GM23338 (cell line): ENCODE measurements around the gene CARD9.

Experiments used
- CREB1 ChIP-seq: fragments of 250-450 bp; sonication (Bioruptor Pico); IDR thresholded peaks from 2 replicates; pipeline ENCODE4 v1.5.0; 2020; ENCODE audit warnings: low read depth, mild to moderate bottlenecking, moderate library complexity
- EZH2 ChIP-seq: fragments of 200-600 bp; sonication (generic); IDR thresholded peaks from one replicate; pipeline ENCODE4 v1.8.0; 2017; ENCODE audit warnings: antibody characterized with exemption, mild to moderate bottlenecking, low read depth; ENCODE audit not compliant: unreplicated experiment
- EZH2phosphoT487 ChIP-seq: fragments of 200-600 bp; sonication (generic); IDR thresholded peaks from one replicate; pipeline ENCODE4 v1.8.1; 2018; ENCODE audit warnings: antibody characterized with exemption; ENCODE audit not compliant: unreplicated experiment
- JUNB ChIP-seq: IDR thresholded peaks from one replicate; pipeline ENCODE4 v1.6.1; 2016; ENCODE audit warnings: antibody characterized with exemption; ENCODE audit not compliant: unreplicated experiment
- NANOG ChIP-seq: IDR thresholded peaks from 2 replicates; pipeline ENCODE4 v1.6.1; 2016; ENCODE audit warnings: antibody characterized with exemption, borderline replicate concordance
- POLR2AphosphoS5 ChIP-seq: IDR thresholded peaks from 2 replicates; pipeline ENCODE4 v1.6.1; 2016; ENCODE audit warnings: antibody characterized with exemption, low read depth
- STAT1 ChIP-seq: IDR thresholded peaks from one replicate; pipeline ENCODE4 v1.6.1; 2016; ENCODE audit warnings: antibody characterized with exemption; ENCODE audit not compliant: unreplicated experiment
- TF ChIP-seq, protein P1 (sequence below), 2 experiments: fragments of 200-600 bp in 1 of 2; sonication (generic) in 1 of 2; conservative IDR thresholded peaks; 2 replicates each; pipeline versions ENCODE4 v1.5.1 to v1.6.1; 2016 to 2017; ENCODE audit warnings: antibody characterized with exemption in 2 of 2, low read depth in 2 of 2, mild to moderate bottlenecking in 2 of 2, moderate library complexity in 1 of 2
- TF ChIP-seq, protein P2 (sequence below): IDR thresholded peaks from one replicate; pipeline ENCODE4 v1.6.1; 2018; ENCODE audit warnings: antibody characterized with exemption; ENCODE audit not compliant: unreplicated experiment
- TF ChIP-seq, protein P3 (sequence below): fragments of 250-450 bp; sonication (Bioruptor Pico); IDR thresholded peaks from 2 replicates; pipeline ENCODE4 v1.5.0; 2020; ENCODE audit warnings: mild to moderate bottlenecking, moderate library complexity
- TF ChIP-seq, protein P4 (sequence below): IDR thresholded peaks from 2 replicates; pipeline ENCODE4 v1.6.1; 2016; ENCODE audit warnings: antibody characterized with exemption

DNA sequence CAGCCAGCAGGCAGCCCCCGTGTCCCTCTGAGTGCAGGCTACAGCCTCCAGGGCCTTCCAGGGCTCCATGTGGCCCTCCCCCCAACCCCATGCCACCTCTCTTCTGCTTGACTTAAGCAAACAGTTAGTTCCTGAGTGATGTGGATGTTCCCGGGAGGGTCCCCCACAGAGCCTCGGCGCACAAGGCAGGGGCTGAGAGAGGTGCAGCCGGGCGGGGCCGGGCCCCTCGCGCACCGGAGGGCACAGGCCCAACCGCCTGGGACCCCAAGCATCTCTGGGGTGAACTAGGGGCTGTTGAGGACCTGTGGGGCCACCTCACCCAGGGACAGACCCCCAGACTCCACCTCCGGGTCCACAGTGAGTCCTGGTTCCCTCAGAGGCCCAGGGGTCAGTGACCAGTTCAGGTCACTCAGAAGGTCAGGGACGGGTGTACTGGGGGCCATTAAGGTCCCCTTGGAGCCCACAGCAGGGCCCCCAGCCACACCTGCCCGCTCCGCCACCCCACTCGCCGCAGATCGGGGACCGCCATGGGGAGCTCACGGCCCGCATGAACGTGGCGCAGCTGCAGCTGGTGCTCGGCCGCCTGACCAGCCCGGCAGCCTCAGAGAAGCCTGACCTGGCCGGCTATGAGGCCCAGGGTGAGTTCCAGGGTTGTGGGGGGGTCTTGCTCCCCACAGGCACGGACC is 33.0 kb downstream of the CARD9 start:
- TF ChIP-seq, protein P1, sequence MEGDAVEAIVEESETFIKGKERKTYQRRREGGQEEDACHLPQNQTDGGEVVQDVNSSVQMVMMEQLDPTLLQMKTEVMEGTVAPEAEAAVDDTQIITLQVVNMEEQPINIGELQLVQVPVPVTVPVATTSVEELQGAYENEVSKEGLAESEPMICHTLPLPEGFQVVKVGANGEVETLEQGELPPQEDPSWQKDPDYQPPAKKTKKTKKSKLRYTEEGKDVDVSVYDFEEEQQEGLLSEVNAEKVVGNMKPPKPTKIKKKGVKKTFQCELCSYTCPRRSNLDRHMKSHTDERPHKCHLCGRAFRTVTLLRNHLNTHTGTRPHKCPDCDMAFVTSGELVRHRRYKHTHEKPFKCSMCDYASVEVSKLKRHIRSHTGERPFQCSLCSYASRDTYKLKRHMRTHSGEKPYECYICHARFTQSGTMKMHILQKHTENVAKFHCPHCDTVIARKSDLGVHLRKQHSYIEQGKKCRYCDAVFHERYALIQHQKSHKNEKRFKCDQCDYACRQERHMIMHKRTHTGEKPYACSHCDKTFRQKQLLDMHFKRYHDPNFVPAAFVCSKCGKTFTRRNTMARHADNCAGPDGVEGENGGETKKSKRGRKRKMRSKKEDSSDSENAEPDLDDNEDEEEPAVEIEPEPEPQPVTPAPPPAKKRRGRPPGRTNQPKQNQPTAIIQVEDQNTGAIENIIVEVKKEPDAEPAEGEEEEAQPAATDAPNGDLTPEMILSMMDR (conservative IDR thresholded peaks at IDR 0.05; ENCODE audit: low read depth in 2 of 2), result no peak
- TF ChIP-seq, protein P2, sequence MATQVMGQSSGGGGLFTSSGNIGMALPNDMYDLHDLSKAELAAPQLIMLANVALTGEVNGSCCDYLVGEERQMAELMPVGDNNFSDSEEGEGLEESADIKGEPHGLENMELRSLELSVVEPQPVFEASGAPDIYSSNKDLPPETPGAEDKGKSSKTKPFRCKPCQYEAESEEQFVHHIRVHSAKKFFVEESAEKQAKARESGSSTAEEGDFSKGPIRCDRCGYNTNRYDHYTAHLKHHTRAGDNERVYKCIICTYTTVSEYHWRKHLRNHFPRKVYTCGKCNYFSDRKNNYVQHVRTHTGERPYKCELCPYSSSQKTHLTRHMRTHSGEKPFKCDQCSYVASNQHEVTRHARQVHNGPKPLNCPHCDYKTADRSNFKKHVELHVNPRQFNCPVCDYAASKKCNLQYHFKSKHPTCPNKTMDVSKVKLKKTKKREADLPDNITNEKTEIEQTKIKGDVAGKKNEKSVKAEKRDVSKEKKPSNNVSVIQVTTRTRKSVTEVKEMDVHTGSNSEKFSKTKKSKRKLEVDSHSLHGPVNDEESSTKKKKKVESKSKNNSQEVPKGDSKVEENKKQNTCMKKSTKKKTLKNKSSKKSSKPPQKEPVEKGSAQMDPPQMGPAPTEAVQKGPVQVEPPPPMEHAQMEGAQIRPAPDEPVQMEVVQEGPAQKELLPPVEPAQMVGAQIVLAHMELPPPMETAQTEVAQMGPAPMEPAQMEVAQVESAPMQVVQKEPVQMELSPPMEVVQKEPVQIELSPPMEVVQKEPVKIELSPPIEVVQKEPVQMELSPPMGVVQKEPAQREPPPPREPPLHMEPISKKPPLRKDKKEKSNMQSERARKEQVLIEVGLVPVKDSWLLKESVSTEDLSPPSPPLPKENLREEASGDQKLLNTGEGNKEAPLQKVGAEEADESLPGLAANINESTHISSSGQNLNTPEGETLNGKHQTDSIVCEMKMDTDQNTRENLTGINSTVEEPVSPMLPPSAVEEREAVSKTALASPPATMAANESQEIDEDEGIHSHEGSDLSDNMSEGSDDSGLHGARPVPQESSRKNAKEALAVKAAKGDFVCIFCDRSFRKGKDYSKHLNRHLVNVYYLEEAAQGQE, result no peak
- TF ChIP-seq EZH2 (no peak), POLR2AphosphoS5 (no peak), EZH2phosphoT487 (no peak), CREB1 (CRISPR knock-in tag) (no peak), JUNB (no peak), NANOG (no peak), STAT1 (no peak)
- TF ChIP-seq, protein P3, sequence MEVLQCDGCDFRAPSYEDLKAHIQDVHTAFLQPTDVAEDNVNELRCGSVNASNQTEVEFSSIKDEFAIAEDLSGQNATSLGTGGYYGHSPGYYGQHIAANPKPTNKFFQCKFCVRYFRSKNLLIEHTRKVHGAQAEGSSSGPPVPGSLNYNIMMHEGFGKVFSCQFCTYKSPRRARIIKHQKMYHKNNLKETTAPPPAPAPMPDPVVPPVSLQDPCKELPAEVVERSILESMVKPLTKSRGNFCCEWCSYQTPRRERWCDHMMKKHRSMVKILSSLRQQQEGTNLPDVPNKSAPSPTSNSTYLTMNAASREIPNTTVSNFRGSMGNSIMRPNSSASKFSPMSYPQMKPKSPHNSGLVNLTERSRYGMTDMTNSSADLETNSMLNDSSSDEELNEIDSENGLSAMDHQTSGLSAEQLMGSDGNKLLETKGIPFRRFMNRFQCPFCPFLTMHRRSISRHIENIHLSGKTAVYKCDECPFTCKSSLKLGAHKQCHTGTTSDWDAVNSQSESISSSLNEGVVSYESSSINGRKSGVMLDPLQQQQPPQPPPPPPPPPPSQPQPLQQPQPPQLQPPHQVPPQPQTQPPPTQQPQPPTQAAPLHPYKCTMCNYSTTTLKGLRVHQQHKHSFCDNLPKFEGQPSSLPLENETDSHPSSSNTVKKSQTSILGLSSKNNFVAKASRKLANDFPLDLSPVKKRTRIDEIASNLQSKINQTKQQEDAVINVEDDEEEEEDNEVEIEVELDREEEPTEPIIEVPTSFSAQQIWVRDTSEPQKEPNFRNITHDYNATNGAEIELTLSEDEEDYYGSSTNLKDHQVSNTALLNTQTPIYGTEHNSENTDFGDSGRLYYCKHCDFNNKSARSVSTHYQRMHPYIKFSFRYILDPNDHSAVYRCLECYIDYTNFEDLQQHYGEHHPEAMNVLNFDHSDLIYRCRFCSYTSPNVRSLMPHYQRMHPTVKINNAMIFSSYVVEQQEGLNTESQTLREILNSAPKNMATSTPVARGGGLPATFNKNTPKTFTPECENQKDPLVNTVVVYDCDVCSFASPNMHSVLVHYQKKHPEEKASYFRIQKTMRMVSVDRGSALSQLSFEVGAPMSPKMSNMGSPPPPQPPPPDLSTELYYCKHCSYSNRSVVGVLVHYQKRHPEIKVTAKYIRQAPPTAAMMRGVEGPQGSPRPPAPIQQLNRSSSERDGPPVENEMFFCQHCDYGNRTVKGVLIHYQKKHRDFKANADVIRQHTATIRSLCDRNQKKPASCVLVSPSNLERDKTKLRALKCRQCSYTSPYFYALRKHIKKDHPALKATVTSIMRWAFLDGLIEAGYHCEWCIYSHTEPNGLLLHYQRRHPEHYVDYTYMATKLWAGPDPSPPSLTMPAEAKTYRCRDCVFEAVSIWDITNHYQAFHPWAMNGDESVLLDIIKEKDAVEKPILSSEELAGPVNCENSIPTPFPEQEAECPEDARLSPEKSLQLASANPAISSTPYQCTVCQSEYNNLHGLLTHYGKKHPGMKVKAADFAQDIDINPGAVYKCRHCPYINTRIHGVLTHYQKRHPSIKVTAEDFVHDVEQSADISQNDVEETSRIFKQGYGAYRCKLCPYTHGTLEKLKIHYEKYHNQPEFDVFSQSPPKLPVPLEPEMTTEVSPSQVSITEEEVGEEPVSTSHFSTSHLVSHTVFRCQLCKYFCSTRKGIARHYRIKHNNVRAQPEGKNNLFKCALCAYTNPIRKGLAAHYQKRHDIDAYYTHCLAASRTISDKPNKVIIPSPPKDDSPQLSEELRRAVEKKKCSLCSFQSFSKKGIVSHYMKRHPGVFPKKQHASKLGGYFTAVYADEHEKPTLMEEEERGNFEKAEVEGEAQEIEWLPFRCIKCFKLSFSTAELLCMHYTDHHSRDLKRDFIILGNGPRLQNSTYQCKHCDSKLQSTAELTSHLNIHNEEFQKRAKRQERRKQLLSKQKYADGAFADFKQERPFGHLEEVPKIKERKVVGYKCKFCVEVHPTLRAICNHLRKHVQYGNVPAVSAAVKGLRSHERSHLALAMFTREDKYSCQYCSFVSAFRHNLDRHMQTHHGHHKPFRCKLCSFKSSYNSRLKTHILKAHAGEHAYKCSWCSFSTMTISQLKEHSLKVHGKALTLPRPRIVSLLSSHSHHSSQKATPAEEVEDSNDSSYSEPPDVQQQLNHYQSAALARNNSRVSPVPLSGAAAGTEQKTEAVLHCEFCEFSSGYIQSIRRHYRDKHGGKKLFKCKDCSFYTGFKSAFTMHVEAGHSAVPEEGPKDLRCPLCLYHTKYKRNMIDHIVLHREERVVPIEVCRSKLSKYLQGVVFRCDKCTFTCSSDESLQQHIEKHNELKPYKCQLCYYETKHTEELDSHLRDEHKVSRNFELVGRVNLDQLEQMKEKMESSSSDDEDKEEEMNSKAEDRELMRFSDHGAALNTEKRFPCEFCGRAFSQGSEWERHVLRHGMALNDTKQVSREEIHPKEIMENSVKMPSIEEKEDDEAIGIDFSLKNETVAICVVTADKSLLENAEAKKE (CRISPR knock-in tag), result no peak
- TF ChIP-seq, protein P4, sequence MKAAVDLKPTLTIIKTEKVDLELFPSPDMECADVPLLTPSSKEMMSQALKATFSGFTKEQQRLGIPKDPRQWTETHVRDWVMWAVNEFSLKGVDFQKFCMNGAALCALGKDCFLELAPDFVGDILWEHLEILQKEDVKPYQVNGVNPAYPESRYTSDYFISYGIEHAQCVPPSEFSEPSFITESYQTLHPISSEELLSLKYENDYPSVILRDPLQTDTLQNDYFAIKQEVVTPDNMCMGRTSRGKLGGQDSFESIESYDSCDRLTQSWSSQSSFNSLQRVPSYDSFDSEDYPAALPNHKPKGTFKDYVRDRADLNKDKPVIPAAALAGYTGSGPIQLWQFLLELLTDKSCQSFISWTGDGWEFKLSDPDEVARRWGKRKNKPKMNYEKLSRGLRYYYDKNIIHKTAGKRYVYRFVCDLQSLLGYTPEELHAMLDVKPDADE, result no peak
